Bronchial epithelial cell (primary cell): ENCODE measurements around the gene SLC9B1. TPM values are rescaled to one million over a fixed set of nuclear protein-coding genes. Genes with fewer than 3 reads are reported as not detected.

Experiments used
- DNase-seq: peaks from one replicate; pipeline ENCODE4 v3.0.0-alpha.2; 2010; ENCODE audit warnings: low read depth
- FAIRE-seq: peaks from 2 replicates; lab custom pipeline; 2011; peaks lifted over from hg19 to GRCh38; lab: Jason Lieb, UNC
- H3K27me3 ChIP-seq: 2 replicates; pipeline ENCODE4 v1.5.1; 2011; ENCODE audit warnings: low read length; ENCODE audit not compliant: control insufficient read depth, insufficient read depth
- H3K36me3 ChIP-seq: 2 replicates; pipeline ENCODE4 v1.5.1; 2011; ENCODE audit warnings: low read length; ENCODE audit not compliant: control insufficient read depth, insufficient read depth
- H3K4me3 ChIP-seq: 2 replicates; pipeline ENCODE4 v1.5.1; 2011; ENCODE audit warnings: mild to moderate bottlenecking, low read depth, low read length, control low read depth
- CTCF ChIP-seq: IDR thresholded peaks from 2 replicates; pipeline ENCODE4 v1.5.1; 2011; ENCODE audit warnings: mild to moderate bottlenecking, moderate library complexity, low read length, control low read depth, inconsistent platforms; ENCODE audit not compliant: insufficient read depth, severe bottlenecking
- total RNA-seq: library from RNA; depleted of rRNA; stranded (reverse); fragments of >200 nt; gene quantifications from 2 replicates; pipeline ENCODE4 v1.2.1, GENCODE V29; 2014

Gene SLC9B1
- total RNA-seq, 1 donor from 2014 or later = 0.79 TPM

- DNase-seq = no peak
- Histone ChIP-seq H3K27me3 (no peaks in the 10 kb centered on the region), H3K4me3 (no peak overlapping the region), H3K36me3 (no peaks in the 10 kb centered on the region)
- FAIRE-seq = no peak
- TF ChIP-seq CTCF = no peak
Observed at GRCh38 chr4:103052145-103052544, 32.6 kb upstream of the SLC9B1 start.

GRCh38 chr4:103050736-103051436 is 31.4 kb upstream of the SLC9B1 start:
- FAIRE-seq = no peak
- Histone ChIP-seq H3K27me3 (no peaks in the 10 kb centered on the region), H3K36me3 (no peaks in the 10 kb centered on the region), H3K4me3 (no peak overlapping the region)
- no peak for TF ChIP-seq CTCF
- peak; percentile 54 for DNase-seq

GRCh38 chr4:103046416-103047290 is 27.1 kb upstream of the SLC9B1 start:
- FAIRE-seq (no peak), DNase-seq (peak; percentile 51)
- peak; percentile 72 for TF ChIP-seq CTCF
- Histone ChIP-seq H3K27me3 (no peaks in the 10 kb centered on the region), H3K4me3 (no peak overlapping the region), H3K36me3 (no peaks in the 10 kb centered on the region)

GRCh38 chr4:103044183-103044582 is 24.7 kb upstream of the SLC9B1 start:
- H3K27me3 ChIP-seq = no peaks in the 10 kb centered on the region
- H3K36me3 ChIP-seq = no peaks in the 10 kb centered on the region
- no peak for TF ChIP-seq CTCF
- DNase-seq (no peak), FAIRE-seq (no peak)
- H3K4me3 ChIP-seq = no peak overlapping the region

- Histone ChIP-seq H3K27me3 (no peaks in the 10 kb centered on the region), H3K36me3 (no peaks in the 10 kb centered on the region), H3K4me3 (no peak overlapping the region)
- DNase-seq (no peak), FAIRE-seq (no peak)
- TF ChIP-seq CTCF = no peak
Observed at GRCh38 chr4:103036169-103036568, 16.7 kb upstream of the SLC9B1 start.
